ENCODE data around the gene TECPR1.

Gene TECPR1

DNA sequence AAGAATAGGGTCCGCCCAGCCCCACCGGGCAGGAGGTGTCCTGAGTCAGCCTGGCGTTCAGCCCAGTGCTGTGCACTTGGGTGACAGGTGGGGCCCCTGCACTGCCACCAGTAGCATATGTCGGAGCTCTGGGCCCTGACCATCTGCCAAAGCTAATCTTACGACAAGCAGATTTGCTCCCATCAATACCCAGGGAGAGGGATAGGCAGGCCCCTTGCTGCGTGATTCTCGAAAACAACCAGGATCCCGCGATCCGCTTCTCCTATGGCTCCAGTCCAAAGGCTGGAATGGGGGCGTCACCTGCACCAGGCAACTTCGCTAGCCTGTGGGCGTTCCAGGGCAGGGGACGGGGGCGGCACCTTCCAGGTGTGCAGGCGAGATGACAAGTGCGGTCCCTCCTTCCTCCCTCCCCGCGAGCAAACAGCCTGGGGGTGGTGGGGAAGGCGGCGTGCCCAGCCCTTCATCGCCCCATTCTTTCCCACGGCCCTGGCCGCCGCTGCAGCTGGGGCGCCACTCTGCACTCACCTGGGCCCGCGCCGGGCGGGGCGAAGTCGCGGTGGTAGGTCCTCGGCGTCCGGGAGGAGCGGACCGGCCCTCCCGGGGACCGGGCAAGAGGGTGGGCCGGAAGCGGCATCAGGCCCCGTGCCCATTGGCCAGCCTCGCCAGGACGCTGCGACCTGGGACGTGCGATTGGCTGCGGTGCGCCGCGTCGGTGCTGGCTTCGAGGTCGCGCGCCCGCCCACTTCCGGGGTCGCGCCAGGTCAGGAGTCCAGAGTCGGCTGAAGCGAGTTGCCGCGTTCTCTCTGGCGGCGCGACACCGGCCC is at the start of gene TECPR1:
TECPR1 (minus strand) TSS at position 632 of the 824 bp plus-strand sequence. CDS start 6,086 bp downstream, outside the sequence.
- DNase-seq (ENCODE audit: low read depth, low spot score): peak; percentile 97

DNA sequence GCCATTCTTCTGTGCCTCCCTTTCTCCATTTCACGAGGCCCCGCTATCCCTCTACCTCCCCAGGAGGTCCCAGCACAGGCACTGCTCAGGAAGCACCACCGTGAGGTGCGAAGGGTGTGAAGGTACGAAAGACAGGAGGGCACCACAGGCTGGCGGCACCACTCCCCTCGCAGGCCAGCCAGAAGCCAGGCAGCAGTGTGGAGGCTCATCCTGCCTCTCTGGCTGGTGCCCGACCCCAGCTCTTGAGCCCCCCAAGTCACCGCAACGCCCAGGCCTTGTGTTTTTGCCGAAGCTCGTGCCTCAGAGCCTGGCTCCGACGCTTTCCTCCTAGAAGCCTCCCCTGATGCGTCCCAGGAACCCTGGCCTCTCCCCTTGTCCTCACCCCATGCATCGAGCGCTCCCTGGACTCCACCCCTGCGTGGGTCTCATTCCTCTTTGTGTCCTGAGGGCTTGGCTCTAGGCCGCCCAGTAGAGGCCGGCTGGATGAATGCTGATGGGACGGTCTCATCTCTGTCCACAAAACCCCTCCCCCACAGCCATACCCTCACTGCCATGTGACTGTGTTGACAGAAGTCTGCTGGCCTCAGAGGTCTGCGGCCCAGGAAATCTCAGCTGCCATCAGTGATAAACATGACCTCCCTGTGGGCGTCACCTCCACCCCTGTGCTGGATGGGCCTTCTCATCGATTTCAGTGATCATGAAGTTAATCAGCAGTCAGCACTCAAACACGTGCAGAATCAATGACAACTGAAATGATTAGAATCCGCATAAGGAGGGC is 48.8 kb upstream of the TECPR1 start:
- no peak for DNase-seq (ENCODE audit: low read depth, low spot score)

DNA sequence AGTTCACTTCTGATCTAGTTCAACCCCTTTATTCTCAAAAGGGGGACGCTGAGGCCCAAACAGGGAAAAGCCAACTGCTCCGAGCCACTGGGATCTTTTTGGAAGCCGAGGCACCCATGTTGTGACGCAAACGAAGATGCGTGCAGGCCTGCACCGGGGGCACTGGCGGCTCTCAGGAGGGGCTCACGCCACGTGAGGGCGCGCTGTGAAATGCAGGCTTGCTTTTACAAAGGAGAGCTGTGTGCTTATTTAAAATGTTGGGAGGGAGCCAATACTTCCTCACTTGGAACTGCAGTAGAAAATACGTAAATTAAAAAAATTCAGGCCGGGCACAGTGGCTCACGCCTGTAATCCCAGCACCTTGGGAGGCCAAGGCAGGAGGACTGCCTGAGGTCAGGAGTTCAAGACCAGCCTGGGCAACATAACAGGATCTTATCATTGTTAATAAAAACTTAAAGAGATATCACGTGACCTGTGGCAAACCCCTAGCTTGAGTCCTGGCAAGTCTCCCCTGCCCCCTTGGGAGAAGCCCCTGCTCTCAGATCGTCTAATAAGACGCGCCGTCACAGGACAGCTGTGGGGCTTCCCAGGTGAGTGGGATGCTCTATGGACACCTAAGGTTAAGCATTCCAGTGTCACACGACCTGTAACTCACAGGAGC is 45.7 kb upstream of the TECPR1 start:
- DNase-seq (ENCODE audit: low read depth, low spot score): peak; percentile 52

DNA sequence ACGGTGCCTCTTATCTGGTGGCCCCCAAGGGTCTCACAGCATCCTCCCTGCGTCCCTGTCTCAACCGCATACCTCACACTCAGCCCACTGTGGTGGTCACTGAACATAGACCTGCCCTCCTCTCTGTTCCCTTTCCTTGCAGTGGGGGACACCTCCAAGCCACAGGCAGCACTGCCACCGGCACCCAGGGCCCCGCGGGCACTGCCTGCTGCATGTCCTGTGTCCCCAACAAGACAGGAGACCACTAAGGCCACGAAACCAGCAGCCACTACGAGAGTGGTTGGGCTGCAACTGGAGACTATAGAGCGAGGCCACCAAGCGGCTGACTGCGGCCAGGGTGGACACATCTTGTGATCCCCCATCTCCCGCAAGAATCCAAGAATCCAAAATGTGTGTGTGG is 44.8 kb upstream of the TECPR1 start:
- no peak for DNase-seq (ENCODE audit: low read depth, low spot score)

DNA sequence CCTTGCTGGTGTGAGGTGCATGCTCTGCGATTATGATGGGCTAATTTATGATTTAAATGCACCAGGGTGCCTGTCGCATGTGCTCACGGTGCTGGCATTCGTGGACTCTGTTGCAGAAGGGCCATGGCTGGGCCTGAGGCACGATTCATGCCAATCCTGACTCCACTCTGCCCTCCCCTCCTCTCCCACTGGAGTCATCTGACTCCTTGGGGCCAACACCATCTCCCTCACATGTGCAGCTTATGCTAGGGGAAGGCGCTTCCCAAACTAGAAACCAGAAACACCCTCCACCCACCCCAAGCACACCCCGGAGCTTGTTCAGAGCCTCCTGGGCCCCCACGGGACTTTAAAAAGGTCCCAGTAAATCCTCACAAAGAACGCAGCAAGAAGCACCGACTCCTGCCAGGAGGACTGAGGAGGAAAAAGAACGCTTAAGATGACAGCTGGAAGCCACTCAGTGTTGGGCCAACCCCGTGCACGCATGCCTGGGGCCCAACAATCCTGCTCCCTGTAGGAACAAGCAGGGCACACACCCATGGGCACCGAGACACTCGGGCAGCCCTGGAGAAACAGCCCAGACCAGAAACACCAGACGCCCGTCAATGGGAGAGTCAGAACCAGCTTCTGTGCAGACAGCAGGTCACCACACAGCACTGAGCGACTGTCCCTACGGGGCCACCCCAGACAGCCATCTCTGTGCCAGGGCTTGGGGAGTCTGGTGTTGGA is 43.6 kb upstream of the TECPR1 start:
- no peak for DNase-seq (ENCODE audit: low read depth, low spot score)

DNA sequence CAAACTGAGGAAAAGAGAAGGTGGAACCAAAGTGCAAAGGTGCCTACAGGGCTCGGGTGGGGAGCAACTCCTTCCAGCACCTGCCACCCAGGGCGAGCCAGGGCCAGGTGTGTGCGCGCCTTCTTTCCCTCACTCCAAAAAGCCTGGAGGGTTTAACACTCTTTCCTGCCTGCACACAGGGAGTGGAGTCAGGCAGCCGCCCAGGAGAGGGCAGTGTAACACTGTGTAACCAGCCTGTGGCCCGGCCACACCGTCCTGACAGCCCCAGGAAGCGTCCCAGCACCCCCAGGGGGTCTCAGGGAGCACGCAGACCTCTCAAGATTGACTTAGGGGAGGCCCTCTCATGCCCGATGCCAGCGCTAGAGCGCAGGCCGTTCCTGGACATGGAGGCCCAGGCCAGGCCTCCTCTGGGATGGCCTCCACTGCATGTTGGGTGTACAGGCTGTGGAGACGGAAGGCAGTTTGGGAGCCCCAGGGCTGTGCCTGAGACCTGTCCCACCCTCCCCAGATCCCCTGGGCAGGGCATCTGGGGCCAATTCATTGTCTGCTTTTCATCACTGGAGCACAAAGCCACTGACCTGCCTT is 42.9 kb upstream of the TECPR1 start:
- peak; percentile 78 for DNase-seq (ENCODE audit: low read depth, low spot score)

DNA sequence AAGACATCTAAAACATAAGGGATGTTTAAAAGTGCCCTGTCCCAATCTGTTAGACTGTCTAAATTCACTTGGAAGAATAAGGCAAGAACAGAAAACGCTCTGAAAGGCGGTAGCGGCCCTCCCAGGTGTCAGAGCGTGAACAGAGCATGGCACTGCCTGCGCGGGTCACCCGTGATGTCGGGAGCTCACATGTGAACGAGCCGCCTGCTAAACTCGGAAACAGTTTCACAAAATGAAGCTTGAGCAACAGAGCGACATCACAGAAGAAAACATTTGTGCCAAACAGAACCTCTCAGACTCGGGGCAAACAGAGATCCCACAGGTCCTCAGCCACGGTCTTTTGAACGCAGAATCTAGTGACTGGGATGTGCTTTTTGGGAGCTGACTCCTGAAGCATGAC is 42.3 kb upstream of the TECPR1 start:
- no peak for DNase-seq (ENCODE audit: low read depth, low spot score)

DNA sequence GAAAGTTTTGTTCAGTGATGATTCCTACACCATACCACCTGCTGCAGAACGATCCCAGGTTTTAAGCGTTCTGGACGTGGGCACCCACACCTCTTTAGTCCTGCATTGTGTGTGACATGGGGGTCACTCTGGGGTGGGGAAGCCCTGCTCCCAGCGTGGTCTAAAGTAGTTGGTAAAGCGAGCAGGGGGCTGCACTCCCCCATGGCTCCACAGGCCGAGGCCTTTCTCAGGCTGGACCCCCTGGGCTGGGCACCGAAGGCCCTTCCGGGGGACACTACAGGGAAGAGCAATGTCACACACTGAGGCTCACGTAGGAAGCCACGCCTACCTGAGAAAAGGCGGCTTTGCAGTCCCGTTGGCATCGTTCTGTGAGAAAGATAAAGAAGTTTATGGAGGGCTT is 41.7 kb upstream of the TECPR1 start:
- DNase-seq (ENCODE audit: low read depth, low spot score): no peak

GRCh38 chr7:98293265-98293664 is 41.2 kb upstream of the TECPR1 start:
- DNase-seq (ENCODE audit: low read depth, low spot score): no peak

DNA sequence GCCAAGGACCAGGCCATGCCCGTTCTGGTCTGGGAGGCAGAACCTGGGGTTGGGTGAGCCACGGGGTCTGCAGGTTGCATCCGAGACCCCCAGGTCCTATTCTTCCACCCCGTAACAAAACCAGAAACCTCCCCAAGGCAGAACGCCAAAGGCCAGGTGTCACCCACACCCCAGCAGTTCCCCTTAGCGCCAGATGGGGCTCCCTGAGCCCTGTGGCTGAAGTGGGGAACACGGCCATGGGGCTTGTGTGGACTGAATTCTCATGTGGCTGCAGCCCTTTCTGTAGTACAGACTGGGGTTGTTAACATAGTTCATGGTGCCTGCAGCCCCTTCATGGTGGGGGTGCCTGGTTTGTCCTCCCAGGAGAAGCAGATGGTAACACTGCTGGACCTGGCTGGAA is 39.7 kb upstream of the TECPR1 start:
- no peak for DNase-seq (ENCODE audit: low read depth, low spot score)

GRCh38 chr7:98289333-98289875 is 37.4 kb upstream of the TECPR1 start:
- DNase-seq (ENCODE audit: low read depth, low spot score): no peak

DNA sequence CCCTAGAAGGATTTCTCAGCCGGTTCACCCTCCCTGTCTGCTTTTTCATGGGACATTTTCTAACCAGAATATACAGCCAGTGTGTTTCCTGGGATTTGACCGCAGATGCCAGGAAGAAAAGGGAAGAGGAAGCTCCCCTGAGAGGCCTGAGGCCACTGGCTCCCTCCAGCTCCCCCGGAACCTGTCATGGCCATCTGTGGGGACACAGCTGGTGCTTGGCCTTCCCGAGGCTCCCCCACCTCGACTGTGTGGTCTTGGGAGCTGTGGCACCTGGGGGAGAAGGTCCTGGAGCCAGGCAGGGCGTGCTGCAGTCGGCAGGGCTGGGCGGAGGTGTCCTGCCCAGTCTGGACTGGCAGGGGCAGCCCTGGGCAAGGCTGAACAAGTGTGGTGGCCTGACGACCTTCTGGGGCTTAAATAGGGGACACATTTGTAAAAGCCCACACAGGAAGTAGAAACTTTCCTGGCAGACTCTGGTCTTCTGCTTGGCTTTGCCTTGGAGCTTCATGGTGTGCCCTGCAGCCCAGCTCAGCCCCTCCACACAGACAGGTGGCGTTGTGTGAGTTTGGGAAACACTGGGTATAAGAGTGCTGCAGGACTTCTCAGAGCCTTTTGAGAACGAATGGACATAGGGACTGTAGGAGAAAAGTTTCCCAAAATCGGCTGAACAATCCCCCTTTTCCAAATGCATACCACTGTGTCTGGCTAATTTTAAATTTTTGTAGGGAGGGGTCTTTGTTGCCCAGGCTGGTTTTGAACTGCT is 36.2 kb upstream of the TECPR1 start:
- no peak for DNase-seq (ENCODE audit: low read depth, low spot score)

DNA sequence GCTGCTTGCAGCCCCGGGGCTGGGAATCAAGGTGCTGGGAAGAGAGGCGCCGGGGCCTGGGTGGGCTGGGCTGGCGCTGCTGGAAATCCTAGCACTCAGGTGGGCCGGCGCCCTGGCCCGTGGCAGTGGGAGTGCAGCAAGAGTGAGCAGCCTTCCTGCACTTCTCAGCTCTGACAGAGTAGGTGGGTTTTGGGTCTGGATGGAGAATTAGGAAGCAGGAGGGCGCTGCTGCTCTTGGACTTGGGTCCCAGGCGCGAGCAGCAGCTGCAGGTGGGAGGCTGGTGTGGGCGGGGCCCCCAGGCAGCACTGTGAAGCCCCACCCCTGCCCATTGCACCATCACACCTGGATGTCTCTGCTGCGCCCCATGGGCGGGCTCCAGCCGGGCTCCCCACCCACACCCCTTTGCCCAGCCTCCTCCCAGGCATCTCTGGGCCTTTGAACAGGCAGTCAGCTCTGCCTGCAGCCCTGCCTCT is 35.5 kb upstream of the TECPR1 start:
- DNase-seq (ENCODE audit: low read depth, low spot score): no peak

GRCh38 chr7:98286701-98287485 is 34.9 kb upstream of the TECPR1 start:
- DNase-seq (ENCODE audit: low read depth, low spot score): no peak

DNA sequence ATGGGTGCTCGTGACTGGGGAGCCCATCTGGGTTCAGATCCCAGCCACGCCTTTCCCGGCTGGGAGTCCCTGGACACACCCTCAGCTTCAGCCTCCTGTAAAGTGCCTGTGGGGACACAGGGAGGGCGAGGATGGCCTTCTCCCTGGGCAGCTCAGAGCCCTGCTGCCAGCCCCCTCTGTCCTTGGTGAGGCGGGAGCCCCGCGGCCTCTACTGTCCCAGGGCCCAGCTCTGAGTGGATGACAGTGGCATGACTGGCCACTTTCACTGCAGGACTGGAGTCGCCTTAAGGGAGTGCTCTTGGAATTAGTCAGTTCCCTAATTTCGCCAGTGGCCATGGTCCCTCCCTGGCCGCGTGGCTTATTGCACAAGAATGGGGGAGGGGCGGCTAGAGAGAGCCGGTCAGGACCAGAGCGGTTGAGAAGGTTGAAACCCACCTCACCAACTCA is 34.1 kb upstream of the TECPR1 start:
- peak; percentile 58 for DNase-seq (ENCODE audit: low read depth, low spot score)

- DNase-seq (ENCODE audit: low read depth, low spot score): no peak
Measured at GRCh38 chr7:98285157-98286092, 33.4 kb upstream of the TECPR1 start.

- peak; percentile 73 for DNase-seq (ENCODE audit: low read depth, low spot score)
Measured at GRCh38 chr7:98284335-98285036, 32.5 kb upstream of the TECPR1 start.

DNA sequence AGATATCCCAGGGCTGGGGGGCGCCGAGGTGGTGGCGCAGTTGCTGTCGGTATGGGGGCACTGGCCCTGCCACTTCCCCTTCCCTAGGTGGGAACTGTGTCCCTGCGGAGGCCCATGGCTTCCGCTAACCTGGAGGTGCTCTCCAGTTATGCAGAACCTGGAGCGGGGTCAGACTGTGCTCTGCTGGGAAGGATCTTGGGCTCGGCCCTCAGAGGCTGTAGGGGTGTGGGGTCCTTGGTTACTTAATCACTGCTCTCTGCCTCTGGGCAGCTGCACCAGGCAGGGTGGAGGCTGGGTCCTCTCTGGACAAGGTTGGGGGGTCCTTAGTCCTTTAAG is 31.8 kb upstream of the TECPR1 start:
- no peak for DNase-seq (ENCODE audit: low read depth, low spot score)

Data from astrocyte of the hippocampus (primary cell).